Lower leg skin (tissue), 3 donors: ENCODE measurements around the gene INPP4B.

Experiments used
- POLR2A ChIP-seq, 2 donors: fragments of 450-650 bp; IDR thresholded peaks; one replicate each; pipeline ENCODE4 v1.6.1; 2016 to 2017; ENCODE audit warnings: antibody characterized with exemption in 2 of 2, mild to moderate bottlenecking in 1 of 2, moderate library complexity in 1 of 2
- TF ChIP-seq, protein P1 (sequence below), 3 donors: fragments of 450-650 bp; IDR thresholded peaks; one replicate each; pipeline ENCODE4 v1.5.1; 2016; ENCODE audit warnings: antibody characterized with exemption in 3 of 3, mild to moderate bottlenecking in 3 of 3, moderate library complexity in 2 of 3

DNA sequence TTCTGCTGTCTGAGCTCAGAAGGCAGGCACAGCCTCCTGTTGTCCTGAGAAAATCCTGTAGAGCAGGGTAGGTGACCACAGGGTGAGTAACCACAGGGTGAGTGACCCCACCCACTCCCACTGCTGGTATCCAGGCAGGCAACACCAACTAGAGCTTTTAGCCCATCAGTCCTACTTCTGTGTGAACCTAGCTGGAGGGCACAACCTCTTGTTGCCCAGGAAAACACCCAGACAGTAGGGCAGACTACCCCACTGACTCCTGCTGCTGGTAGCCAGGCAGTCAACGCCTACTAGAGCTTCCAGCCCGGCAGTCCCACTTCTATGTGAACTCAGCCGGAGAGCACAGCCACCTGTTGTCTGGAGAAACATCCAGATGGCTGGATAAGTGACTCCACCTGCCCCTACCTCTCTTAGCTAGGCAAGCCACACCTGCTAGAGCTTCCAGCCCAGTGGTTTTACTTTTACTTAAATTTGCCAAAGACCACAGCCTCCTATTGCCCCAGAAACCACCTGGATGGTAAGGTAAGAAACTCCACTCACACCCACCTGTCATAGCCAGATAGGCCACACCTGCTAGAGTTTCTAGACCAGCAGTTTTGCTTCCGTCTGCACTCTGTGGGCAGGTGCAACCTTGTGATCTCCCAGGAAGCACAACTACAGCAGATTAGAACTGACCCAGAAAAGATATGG, 371.6 kb downstream of the INPP4B start:
- TF ChIP-seq, protein P1, sequence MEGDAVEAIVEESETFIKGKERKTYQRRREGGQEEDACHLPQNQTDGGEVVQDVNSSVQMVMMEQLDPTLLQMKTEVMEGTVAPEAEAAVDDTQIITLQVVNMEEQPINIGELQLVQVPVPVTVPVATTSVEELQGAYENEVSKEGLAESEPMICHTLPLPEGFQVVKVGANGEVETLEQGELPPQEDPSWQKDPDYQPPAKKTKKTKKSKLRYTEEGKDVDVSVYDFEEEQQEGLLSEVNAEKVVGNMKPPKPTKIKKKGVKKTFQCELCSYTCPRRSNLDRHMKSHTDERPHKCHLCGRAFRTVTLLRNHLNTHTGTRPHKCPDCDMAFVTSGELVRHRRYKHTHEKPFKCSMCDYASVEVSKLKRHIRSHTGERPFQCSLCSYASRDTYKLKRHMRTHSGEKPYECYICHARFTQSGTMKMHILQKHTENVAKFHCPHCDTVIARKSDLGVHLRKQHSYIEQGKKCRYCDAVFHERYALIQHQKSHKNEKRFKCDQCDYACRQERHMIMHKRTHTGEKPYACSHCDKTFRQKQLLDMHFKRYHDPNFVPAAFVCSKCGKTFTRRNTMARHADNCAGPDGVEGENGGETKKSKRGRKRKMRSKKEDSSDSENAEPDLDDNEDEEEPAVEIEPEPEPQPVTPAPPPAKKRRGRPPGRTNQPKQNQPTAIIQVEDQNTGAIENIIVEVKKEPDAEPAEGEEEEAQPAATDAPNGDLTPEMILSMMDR (IDR thresholded peaks at IDR 0.05): no peak
- TF ChIP-seq POLR2A (IDR thresholded peaks at IDR 0.05): no peak
